H1 (cell line): ENCODE measurements around the gene RPTOR. TPM values are rescaled to one million over a fixed set of nuclear protein-coding genes. Genes with fewer than 3 reads are reported as not detected.

ENCODE experiments used
- ATF2 ChIP-seq: IDR thresholded peaks from 2 replicates; pipeline ENCODE4 v1.6.1; 2012; ENCODE audit warnings: low read length, inconsistent platforms
- CHD2 ChIP-seq: IDR thresholded peaks from 2 replicates; pipeline ENCODE4 v1.6.1; 2012; ENCODE audit warnings: low read length, improper control_type of control experiment
- CHD7 ChIP-seq: fragments of 300-600 bp; sonication (generic); IDR thresholded peaks from 2 replicates; pipeline ENCODE4 v1.7.1; 2012; ENCODE audit warnings: low read length, moderate library complexity, mild to moderate bottlenecking, inconsistent platforms; ENCODE audit not compliant: insufficient replicate concordance
- HDAC6 ChIP-seq: IDR thresholded peaks from one replicate; pipeline ENCODE4 v1.7.1; 2012; ENCODE audit warnings: low read depth, mild to moderate bottlenecking, inconsistent platforms, low read length, moderate library complexity
- PHF8 ChIP-seq: fragments of 200-600 bp; sonication (generic); conservative IDR thresholded peaks from 2 replicates; pipeline ENCODE4 v1.7.1; 2012; ENCODE audit warnings: low read depth, mild to moderate bottlenecking, inconsistent platforms, low read length, moderate library complexity
- RAD21 ChIP-seq, 2 experiments: IDR thresholded peaks in 1 of 2; conservative IDR thresholded peaks in 1 of 2; 2 replicates each; pipeline ENCODE4 v1.6.1; 2011; ENCODE audit warnings: low read depth in 2 of 2, low read length in 2 of 2, improper control_type of control experiment in 1 of 2, inconsistent platforms in 1 of 2, mild to moderate bottlenecking in 1 of 2, moderate library complexity in 1 of 2
- RNF2 ChIP-seq: fragments of 200-900, 300-1000 bp; sonication (generic); IDR thresholded peaks from 2 replicates; pipeline ENCODE4 v1.7.1; 2016; ENCODE audit warnings: borderline replicate concordance, low read depth, mild to moderate bottlenecking, antibody characterized with exemption, low read length; ENCODE audit not compliant: poor library complexity, severe bottlenecking; ENCODE audit errors: missing control alignments
- RXRA ChIP-seq: IDR thresholded peaks from 2 replicates; pipeline ENCODE4 v1.6.1; 2011; ENCODE audit warnings: low read depth, mild to moderate bottlenecking, low read length, moderate library complexity; ENCODE audit not compliant: insufficient read depth
- SP4 ChIP-seq: IDR thresholded peaks from 2 replicates; pipeline ENCODE4 v1.6.1; 2012; ENCODE audit warnings: low read length, inconsistent platforms
- TCF12 ChIP-seq: IDR thresholded peaks from 2 replicates; pipeline ENCODE4 v1.6.1; 2011; ENCODE audit warnings: low read depth, mild to moderate bottlenecking, low read length
- polyA plus RNA-seq, 7 experiments: library from polyadenylated mRNA; depleted of rRNA in 3 of 7; stranded (reverse) in 5 of 7; unstranded in 2 of 7; fragments of >200 nt in 5 of 7; fragments of 200-250 nt in 2 of 7; gene quantifications; 1 replicate in 5 of 7; 2 replicates in 1 of 7; 4 replicates in 1 of 7; pipeline versions ENCODE4 v1.2.1 to v1.2.3, GENCODE V29; 2011 to 2013; ENCODE audit warnings: missing spikeins in 2 of 7, mixed read lengths in 2 of 7
- total RNA-seq: library from RNA; stranded (reverse); fragmentation: NEBNext Ultra II Directional; extraction: Animal tissue kit (Norgen Biotek cat#: 25700); gene quantifications from 2 replicates; pipeline ENCODE4 v1.2.1, GENCODE V29; 2021

The RPTOR gene
- total and polyA plus RNA-seq, 2 of the 8 experiments (the other 6 are each of a cell fraction or from before 2014, with no cell fraction given): 6.9 to 28.7 TPM

GRCh38 chr17:80676096-80676466 lies 131.4 kb downstream of the RPTOR start (continued):
- TF ChIP-seq CHD7: no peak
- no peak for TF ChIP-seq RXRA
- TF ChIP-seq TCF12: no peak
- no peak for TF ChIP-seq RNF2
- no peak for TF ChIP-seq CHD2
- TF ChIP-seq HDAC6: no peak
- TF ChIP-seq ATF2: no peak
- no peak for TF ChIP-seq SP4
- TF ChIP-seq PHF8: no peak
- TF ChIP-seq RAD21 (IDR thresholded peaks at IDR 0.05 in 1 of 2, conservative IDR thresholded peaks at IDR 0.05 in 1 of 2; ENCODE audit: low read depth in 2 of 2, low read length in 2 of 2): no peak
